ENCODE results near the gene TTC9B. TPM values are rescaled to one million over a fixed set of nuclear protein-coding genes. Genes with fewer than 3 reads are reported as not detected.

Gene TTC9B
- total and polyA plus RNA-seq, 7 donors = 0.06 TPM; not detected in 6

DNA sequence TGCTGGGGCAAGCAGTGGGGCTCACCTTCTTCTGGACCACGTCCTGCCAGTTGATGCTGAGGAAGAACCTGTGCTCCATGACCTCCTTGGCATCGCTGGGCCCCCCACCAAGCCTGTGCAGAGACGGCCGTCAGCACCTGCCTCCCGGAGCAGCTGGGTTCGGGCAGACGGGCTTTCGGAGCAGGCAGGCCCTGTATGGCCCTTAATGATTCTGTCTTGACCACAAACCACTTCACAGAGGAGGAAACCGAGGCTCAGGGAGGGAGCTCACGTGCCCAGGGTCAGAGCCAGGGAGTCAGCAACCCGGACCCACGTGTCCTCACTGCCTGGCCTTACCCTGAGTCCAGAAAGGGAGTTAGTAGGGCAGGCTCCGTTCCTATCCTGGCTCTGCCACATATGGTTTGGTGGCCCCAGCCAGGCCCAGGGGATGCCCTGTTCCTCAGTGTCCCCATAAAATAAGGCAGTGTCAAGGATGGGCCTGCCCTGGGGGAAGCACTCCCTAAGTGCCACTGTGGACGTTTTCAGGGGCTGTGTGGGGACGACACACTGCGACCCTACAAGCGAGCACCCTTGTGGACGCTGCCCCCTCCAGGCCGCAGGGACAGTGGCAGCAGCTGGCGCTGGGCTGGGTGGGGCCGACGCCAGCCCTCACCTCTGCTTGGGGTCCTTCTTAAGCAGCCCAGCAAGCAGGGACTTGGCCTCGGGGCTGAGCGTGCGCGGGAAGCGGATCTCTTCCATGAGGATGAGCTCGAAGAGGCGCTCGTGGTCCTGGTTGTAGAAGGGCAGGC lies 17.2 kb upstream of the TTC9B start:
- TF ChIP-seq, protein P1, sequence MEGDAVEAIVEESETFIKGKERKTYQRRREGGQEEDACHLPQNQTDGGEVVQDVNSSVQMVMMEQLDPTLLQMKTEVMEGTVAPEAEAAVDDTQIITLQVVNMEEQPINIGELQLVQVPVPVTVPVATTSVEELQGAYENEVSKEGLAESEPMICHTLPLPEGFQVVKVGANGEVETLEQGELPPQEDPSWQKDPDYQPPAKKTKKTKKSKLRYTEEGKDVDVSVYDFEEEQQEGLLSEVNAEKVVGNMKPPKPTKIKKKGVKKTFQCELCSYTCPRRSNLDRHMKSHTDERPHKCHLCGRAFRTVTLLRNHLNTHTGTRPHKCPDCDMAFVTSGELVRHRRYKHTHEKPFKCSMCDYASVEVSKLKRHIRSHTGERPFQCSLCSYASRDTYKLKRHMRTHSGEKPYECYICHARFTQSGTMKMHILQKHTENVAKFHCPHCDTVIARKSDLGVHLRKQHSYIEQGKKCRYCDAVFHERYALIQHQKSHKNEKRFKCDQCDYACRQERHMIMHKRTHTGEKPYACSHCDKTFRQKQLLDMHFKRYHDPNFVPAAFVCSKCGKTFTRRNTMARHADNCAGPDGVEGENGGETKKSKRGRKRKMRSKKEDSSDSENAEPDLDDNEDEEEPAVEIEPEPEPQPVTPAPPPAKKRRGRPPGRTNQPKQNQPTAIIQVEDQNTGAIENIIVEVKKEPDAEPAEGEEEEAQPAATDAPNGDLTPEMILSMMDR (IDR thresholded peaks at IDR 0.05) = no peak
- Histone ChIP-seq H3K4me1 (peaks cover 11% of the 10 kb centered on the region), H3K27ac (no peak overlapping the region), H3K27me3 (ENCODE audit: insufficient read depth in 3 of 3, low read length in 2 of 3) (no peaks in the 10 kb centered on the region), H3K36me3 (ENCODE audit: insufficient read depth in 1 of 2, low read depth in 1 of 2) (peaks cover 0 to 77% of the 10 kb centered on the region in 2 donors), H3K4me3 (no peak overlapping the region), H3K9me3 (no peaks in the 10 kb centered on the region)
- 85 to 86% (median 86%) methylated on average over 30 of the region's 30 CpGs for WGBS, 3 donors
- intact Hi-C loops (cut with DNase I) = no loop called here
- DNase-seq (no peak), ATAC-seq (no peak)

DNA sequence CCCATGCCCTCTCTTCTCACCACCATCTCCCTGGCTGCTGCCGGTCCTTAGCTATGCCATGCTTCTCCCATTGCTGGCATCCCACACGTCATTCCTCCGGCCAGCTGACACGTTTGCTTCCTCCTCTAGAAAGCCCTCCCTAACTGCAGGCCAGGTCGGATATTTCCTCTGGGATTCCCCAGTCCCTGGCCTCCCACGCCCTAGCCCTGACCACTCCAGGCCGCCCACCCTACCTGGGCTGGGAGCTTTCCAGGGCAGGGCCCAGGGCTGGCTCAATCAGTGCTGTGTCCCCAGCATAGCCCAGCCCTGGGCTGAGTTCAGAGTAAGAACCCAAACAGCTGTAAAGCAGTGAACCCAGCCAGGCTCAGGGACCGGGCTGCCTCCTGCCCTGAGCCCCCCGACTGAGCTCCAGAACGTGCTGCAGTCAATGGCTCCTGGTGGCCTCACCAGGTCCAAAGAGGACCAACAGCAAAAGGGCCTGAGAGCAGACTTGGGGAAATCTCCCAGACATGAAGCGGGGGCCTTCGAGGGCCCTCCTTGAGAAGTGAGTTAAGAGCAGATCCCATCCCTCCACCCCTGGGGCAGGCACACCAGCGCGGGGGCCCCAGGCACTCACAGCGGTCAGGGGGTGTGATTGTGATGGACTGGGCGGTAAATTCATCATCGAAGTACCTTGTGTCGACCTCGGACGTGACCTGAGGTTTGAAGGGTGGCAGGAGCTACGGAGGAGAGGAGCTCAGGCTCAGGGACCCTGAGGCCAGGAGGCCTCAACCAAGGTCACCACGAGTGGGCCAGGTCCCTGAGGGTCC lies 16.4 kb upstream of the TTC9B start:
- Histone ChIP-seq H3K4me3 (no peak overlapping the region), H3K4me1 (peaks cover 17% of the 10 kb centered on the region), H3K36me3 (ENCODE audit: insufficient read depth in 1 of 2, low read depth in 1 of 2) (peaks cover 0 to 69% of the 10 kb centered on the region in 2 donors), H3K27me3 (ENCODE audit: insufficient read depth in 3 of 3, low read length in 2 of 3) (no peaks in the 10 kb centered on the region), H3K27ac (no peak overlapping the region), H3K9me3 (no peaks in the 10 kb centered on the region)
- TF ChIP-seq, protein P1 (IDR thresholded peaks at IDR 0.05) = no peak
- DNase-seq (no peak), ATAC-seq (no peak)
- WGBS, 3 donors = 77 to 87% (median 83%) methylated on average over 22 of the region's 22 CpGs
- intact Hi-C loops (cut with DNase I) = loop anchor here in 1 of 2 donors (5.0 kb wide), 1 partner anchor 48 kb away; no protein-coding TSS in a partner anchor

DNA sequence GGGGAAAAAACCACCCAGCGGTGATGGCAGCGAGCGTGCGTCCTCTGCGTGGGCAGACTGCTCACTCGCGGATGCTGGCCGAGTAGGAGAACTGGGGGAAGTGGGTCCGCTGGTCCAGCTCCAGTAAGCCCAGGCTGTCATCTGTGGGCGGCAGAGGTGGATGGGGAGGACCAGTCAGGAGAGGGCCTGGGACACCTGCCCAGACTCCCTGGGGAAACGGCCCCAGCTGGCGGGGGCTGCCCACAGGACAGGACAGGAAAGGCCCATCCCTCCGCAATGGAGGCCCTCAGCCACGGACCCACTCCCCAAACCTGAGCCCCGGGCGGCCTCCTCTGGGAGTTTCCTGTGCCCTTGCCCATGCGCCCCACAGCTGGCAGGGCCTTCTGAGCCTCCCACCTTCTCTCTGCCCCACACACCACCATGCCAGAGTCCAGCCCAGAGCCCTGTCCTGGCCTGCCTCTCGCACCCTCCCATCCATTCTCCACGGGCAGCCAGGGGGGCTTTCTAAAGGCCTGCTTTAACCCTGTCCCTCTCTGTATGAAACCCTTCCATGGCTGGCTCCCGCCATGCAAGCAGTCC lies 15.7 kb upstream of the TTC9B start:
- intact Hi-C loops (cut with DNase I) = loop anchor here in 1 of 2 donors (5.0 kb wide), 1 partner anchor 48 kb away; no protein-coding TSS in a partner anchor
- H3K9me3 ChIP-seq = no peaks in the 10 kb centered on the region
- TF ChIP-seq, protein P1 (IDR thresholded peaks at IDR 0.05) = no peak
- no peak for DNase-seq
- no peaks in the 10 kb centered on the region for H3K27me3 ChIP-seq (ENCODE audit: insufficient read depth in 3 of 3, low read length in 2 of 3)
- peaks cover 0 to 61% of the 10 kb centered on the region in 2 donors for H3K36me3 ChIP-seq (ENCODE audit: insufficient read depth in 1 of 2, low read depth in 1 of 2)
- H3K27ac ChIP-seq = no peak overlapping the region
- WGBS, 3 donors = 92 to 93% (median 93%) methylated on average over 18 to 20 of the region's 20 CpGs
- H3K4me3 ChIP-seq = no peak overlapping the region
- H3K4me1 ChIP-seq = peaks cover 21% of the 10 kb centered on the region
- ATAC-seq = no peak

DNA sequence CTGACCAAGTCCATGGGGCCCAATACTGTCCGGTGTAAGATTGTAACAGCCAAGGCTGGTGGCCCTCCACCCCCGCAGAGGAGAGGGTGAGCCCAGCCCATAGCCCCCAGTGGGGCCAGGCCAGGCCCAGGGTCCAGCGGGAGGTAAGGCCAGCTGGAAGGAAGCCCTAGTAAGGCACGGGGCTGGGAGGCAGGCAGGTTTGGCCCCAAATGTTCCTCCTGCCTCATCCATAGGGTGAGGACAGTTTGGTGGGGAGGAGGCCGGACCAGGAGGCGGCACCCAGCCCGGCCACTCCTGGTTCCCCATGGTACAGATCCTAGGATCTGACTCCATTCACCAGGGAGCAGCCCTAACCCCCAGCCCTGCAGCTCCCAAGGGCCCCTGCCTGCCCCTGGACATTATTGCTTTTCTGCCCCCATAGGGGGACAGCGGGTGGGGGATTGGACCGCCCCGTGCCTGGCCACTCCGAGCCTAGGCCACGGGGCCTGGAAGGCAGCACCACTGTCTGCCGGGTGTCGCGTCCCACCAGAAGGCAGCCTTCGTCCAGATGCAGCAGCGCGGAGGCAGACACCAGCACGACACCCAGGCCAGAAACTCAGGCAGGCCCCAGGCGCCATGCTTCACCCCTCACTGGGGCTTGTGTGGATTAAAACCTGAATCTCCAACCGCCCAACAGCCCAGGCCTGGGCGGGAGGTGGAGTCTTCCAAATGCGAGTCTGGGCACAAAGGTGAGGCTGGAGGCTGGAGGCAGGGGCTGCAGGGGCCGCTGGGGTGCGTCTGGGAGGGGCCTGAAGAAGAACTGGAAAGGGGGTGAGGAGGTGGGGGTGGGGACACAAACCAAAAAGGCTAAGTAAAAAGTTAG lies 15.0 kb upstream of the TTC9B start:
- TF ChIP-seq, protein P1 (IDR thresholded peaks at IDR 0.05) = no peak
- Histone ChIP-seq H3K36me3 (ENCODE audit: insufficient read depth in 1 of 2, low read depth in 1 of 2) (peaks cover 0 to 54% of the 10 kb centered on the region in 2 donors), H3K27me3 (ENCODE audit: insufficient read depth in 3 of 3, low read length in 2 of 3) (no peaks in the 10 kb centered on the region), H3K4me1 (peaks cover 21% of the 10 kb centered on the region), H3K27ac (no peak overlapping the region), H3K4me3 (no peak overlapping the region), H3K9me3 (no peaks in the 10 kb centered on the region)
- no peak for ATAC-seq
- intact Hi-C loops (cut with DNase I) = loop anchor here in 1 of 2 donors (5.0 kb wide), 1 partner anchor 49 kb away; no protein-coding TSS in a partner anchor
- 84 to 88% (median 87%) methylated on average over 21 to 25 of the region's 25 CpGs for WGBS, 3 donors
- DNase-seq = no peak
